HL-60 (cell line): Measurements from ENCODE around the gene TSPAN8.

Experiments used
- POLR2AphosphoS5 ChIP-seq: IDR thresholded peaks from 2 replicates; pipeline ENCODE4 v1.6.1; 2012; ENCODE audit warnings: low read depth
- REST ChIP-seq: IDR thresholded peaks from 2 replicates; pipeline ENCODE4 v1.6.1; 2012; ENCODE audit warnings: low read depth; ENCODE audit not compliant: insufficient replicate concordance
- TF ChIP-seq, protein P1 (sequence below): IDR thresholded peaks from one replicate; pipeline ENCODE4 v1.5.1; 2011; ENCODE audit warnings: low read length, control low read depth, inconsistent platforms; ENCODE audit not compliant: insufficient read depth

- TF ChIP-seq, protein P1, sequence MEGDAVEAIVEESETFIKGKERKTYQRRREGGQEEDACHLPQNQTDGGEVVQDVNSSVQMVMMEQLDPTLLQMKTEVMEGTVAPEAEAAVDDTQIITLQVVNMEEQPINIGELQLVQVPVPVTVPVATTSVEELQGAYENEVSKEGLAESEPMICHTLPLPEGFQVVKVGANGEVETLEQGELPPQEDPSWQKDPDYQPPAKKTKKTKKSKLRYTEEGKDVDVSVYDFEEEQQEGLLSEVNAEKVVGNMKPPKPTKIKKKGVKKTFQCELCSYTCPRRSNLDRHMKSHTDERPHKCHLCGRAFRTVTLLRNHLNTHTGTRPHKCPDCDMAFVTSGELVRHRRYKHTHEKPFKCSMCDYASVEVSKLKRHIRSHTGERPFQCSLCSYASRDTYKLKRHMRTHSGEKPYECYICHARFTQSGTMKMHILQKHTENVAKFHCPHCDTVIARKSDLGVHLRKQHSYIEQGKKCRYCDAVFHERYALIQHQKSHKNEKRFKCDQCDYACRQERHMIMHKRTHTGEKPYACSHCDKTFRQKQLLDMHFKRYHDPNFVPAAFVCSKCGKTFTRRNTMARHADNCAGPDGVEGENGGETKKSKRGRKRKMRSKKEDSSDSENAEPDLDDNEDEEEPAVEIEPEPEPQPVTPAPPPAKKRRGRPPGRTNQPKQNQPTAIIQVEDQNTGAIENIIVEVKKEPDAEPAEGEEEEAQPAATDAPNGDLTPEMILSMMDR = no peak
- TF ChIP-seq REST (no peak), POLR2AphosphoS5 (no peak)
Observed at GRCh38 chr12:71201136-71201679, 43.4 kb upstream of the TSPAN8 start.
